ENCODE measurements around the gene GZMA. TPM values are rescaled to one million over a fixed set of nuclear protein-coding genes. Genes with fewer than 3 reads are reported as not detected.

GZMA gene
- total RNA-seq, 2 experiments from 2014 or later, result 18.3 TPM

Other genes starting within 250 kb of the GZMA start
- gene ESM1, start 117.1 kb upstream of the GZMA start, total RNA-seq, result not detected
- 1 to 10 TPM in 1 of 2 experiments, under 1 TPM in 1; 0.94 to 1.4 TPM for gene GZMK, start 78.4 kb upstream of the GZMA start, total RNA-seq
- gene GPX8, start 57.5 kb downstream of the GZMA start, total RNA-seq, result not detected
- gene CDC20B, start 70.5 kb downstream of the GZMA start, total RNA-seq, result under 1 TPM; 0.08 to 0.21 TPM
- gene MCIDAS, start 124.7 kb downstream of the GZMA start, total RNA-seq, result under 1 TPM; 0.08 to 0.11 TPM
- gene CCNO, start 131.0 kb downstream of the GZMA start, total RNA-seq, result under 1 TPM; 0.13 to 0.19 TPM
- gene DHX29, start 205.0 kb downstream of the GZMA start, total RNA-seq, result 10 to 100 TPM; 18.7 to 19.6 TPM
- 100 to 1,000 TPM; 108 to 118 TPM for gene MTREX, start 205.3 kb downstream of the GZMA start, total RNA-seq